ENCODE results near the gene L3HYPDH. TPM values are rescaled to one million over a fixed set of nuclear protein-coding genes. Genes with fewer than 3 reads are reported as not detected.

Gene L3HYPDH
- total RNA-seq, 3 donors from 2014 or later = 56.5 to 74.4 (median 70.9) TPM

DNA sequence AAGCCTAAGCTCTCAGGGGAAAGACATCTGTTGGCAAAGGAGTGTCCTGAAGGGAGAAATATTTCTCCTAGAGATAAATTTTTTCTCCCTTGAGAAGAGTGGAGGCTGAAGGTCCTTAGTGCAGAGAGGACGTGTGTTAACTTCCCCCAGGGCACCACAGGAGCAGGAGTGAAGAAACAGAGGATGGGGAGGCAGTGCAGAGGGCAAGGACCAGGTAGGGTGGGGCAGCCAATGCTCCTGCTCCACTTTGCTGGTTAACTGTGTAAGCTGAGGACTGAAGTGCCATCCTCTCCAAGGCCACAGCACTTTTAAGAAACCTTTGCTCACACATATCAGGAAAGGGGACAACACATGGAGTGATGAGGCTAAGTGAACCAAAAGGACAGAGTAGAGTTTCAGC is 4.0 kb downstream of the L3HYPDH start:
- no peak for DNase-seq (ENCODE audit: low spot score in 2 of 2)
- no peak overlapping the region for H3K27ac ChIP-seq
- H3K27me3 ChIP-seq = no peaks in the 10 kb centered on the region
- no peaks in the 10 kb centered on the region for H3K9me3 ChIP-seq
- peaks cover 0 to 4% of the 10 kb centered on the region in 2 donors for H3K4me1 ChIP-seq
- H3K36me3 ChIP-seq = no peaks in the 10 kb centered on the region
- TF ChIP-seq POLR2AphosphoS5 (IDR thresholded peaks at IDR 0.05) (no peak), POLR2A (IDR thresholded peaks at IDR 0.05) (no peak), CTCF (IDR thresholded peaks at IDR 0.05) (no peak)
- H3K4me3 ChIP-seq = no peak overlapping the region
- intact Hi-C loops (cut with DNase I; ENCODE audit: low total_unique reads) = no loop called here

DNA sequence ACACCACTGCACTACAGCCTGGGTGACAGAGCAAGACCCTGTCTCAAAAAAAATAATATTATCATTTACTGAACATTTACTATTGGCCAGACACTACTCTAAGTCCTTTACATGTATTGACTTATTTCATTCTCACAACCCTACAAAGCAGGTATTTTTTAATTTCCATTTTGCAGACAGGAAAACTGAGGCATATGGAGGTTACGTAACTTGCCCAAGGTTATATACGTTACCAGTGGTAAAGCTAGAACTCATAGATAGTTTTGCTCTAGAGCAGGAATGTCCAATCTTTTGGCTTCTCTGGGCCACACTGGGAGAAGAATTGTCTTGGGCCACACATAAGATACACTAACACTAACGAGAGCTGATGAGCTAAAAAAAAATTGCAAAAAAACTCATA is 5.7 kb downstream of the L3HYPDH start:
- no peak overlapping the region for H3K4me3 ChIP-seq
- H3K27me3 ChIP-seq = no peaks in the 10 kb centered on the region
- peaks cover 5% of the 10 kb centered on the region for H3K36me3 ChIP-seq
- H3K4me1 ChIP-seq = peaks cover 0 to 4% of the 10 kb centered on the region in 2 donors
- H3K27ac ChIP-seq = no peak overlapping the region
- no peaks in the 10 kb centered on the region for H3K9me3 ChIP-seq
- DNase-seq (ENCODE audit: low spot score in 2 of 2) = no peak
- TF ChIP-seq CTCF (IDR thresholded peaks at IDR 0.05) = no peak
- no peak for TF ChIP-seq POLR2AphosphoS5 (IDR thresholded peaks at IDR 0.05)
- no peak for TF ChIP-seq POLR2A (IDR thresholded peaks at IDR 0.05)
- intact Hi-C loops (cut with DNase I; ENCODE audit: low total_unique reads) = loop anchor here (10.0 kb wide), 1 partner anchor 1236 kb away; no protein-coding TSS in a partner anchor

DNA sequence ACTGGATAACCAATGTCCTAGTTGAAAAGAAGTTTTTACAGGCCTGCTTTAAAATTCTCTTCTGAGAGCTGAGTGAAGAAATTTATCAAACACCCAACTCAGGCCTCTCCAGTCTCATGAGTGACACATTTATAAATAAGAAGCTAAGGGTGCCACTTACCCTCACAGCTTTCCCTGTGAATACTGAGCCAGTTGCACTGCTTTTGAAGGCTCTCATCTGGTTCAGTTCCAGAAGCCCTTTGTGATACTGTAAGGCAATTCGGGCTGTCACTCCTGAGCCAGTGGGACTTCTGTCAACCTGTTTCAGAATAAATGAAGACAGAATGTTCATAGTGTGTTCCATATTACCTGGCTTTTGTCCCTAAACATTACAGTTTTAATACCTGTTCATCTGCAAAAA is 8.5 kb downstream of the L3HYPDH start:
- no peak overlapping the region for H3K4me3 ChIP-seq
- no peaks in the 10 kb centered on the region for H3K27me3 ChIP-seq
- no peak overlapping the region for H3K27ac ChIP-seq
- intact Hi-C loops (cut with DNase I; ENCODE audit: low total_unique reads) = loop anchor here (10.0 kb wide), 1 partner anchor 1239 kb away; no protein-coding TSS in a partner anchor
- DNase-seq (ENCODE audit: low spot score in 2 of 2) = no peak
- H3K4me1 ChIP-seq = no peaks in the 10 kb centered on the region
- TF ChIP-seq POLR2A (IDR thresholded peaks at IDR 0.05) (no peak), CTCF (IDR thresholded peaks at IDR 0.05) (no peak), POLR2AphosphoS5 (IDR thresholded peaks at IDR 0.05) (no peak)
- H3K9me3 ChIP-seq = no peaks in the 10 kb centered on the region
- H3K36me3 ChIP-seq = peaks cover 5% of the 10 kb centered on the region

DNA sequence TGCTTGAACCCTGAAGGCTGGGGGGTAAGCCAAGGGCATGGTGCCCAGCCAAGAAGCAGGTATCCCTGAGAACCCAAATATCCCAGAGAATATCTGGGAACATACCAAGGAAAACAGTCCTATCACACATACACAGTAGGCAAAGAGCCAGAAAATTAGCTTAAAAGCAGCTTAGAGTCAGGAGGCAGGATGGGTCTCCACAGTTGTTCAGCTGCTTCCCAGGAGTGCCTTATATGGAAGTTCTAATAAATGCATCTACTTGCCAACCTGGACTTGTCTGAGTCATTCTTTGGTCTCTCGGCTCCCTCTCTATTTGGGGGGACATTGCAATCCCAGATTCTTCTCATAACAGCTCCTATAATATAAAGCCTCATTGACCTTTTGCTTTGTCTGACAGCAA is 10.0 kb downstream of the L3HYPDH start:
- intact Hi-C loops (cut with DNase I; ENCODE audit: low total_unique reads) = loop anchor here (10.0 kb wide), 1 partner anchor 1241 kb away; no protein-coding TSS in a partner anchor
- TF ChIP-seq POLR2AphosphoS5 (IDR thresholded peaks at IDR 0.05) = no peak
- TF ChIP-seq CTCF (IDR thresholded peaks at IDR 0.05) = no peak
- no peak for TF ChIP-seq POLR2A (IDR thresholded peaks at IDR 0.05)
- Histone ChIP-seq H3K4me3 (no peak overlapping the region), H3K27ac (no peak overlapping the region), H3K36me3 (peaks cover 5% of the 10 kb centered on the region), H3K4me1 (no peaks in the 10 kb centered on the region), H3K9me3 (no peaks in the 10 kb centered on the region), H3K27me3 (no peaks in the 10 kb centered on the region)
- DNase-seq (ENCODE audit: low spot score in 2 of 2) = no peak

- peak within 1 kb of the TSS; percentile 67 to 88 (median 76) for H3K4me3 ChIP-seq
- peak within 1 kb of the TSS; percentile 70 to 90 for H3K27ac ChIP-seq
- no peaks in the 10 kb centered on the region for H3K9me3 ChIP-seq
- intact Hi-C loops (cut with DNase I; ENCODE audit: low total_unique reads) = no loop called here
- no peaks in the 10 kb centered on the region for H3K36me3 ChIP-seq
- no peaks in the 10 kb centered on the region for H3K27me3 ChIP-seq
- DNase-seq (ENCODE audit: low spot score in 2 of 2) = peak; percentile 26 to 55
- TF ChIP-seq POLR2AphosphoS5 (IDR thresholded peaks at IDR 0.05) (no peak), CTCF (IDR thresholded peaks at IDR 0.05) (peak in 1 of 3 donors; percentile 14)
- peaks cover 4 to 9% of the 10 kb centered on the region in 2 donors for H3K4me1 ChIP-seq
Observed at GRCh38 chr14:59465316-59466135, 18.7 kb downstream of the L3HYPDH start, which contains the start of gene GPR135. Gene GPR135 (minus strand): TSS chr14:59465380. CDS start chr14:59465226, 154 bp downstream.
